Tibial nerve (tissue), 3 donors: ENCODE measurements around the gene AIG1.

Experiments used
- CTCF ChIP-seq, 5 experiments: fragments of 200-600 bp in 3 of 5; fragments of 450-650 bp in 2 of 5; sonication (generic) in 3 of 5; IDR thresholded peaks; one replicate each; pipeline ENCODE4 v1.5.1; 2016 to 2019; ENCODE audit warnings: antibody characterized with exemption in 5 of 5, mild to moderate bottlenecking in 3 of 5, moderate library complexity in 2 of 5
- POLR2A ChIP-seq, 2 donors: fragments of 450-650 bp; IDR thresholded peaks; one replicate each; pipeline ENCODE4 v1.6.1; 2017; ENCODE audit warnings: antibody characterized with exemption in 2 of 2, mild to moderate bottlenecking in 2 of 2, moderate library complexity in 2 of 2

- no peak for TF ChIP-seq POLR2A (IDR thresholded peaks at IDR 0.05)
- no peak for TF ChIP-seq CTCF (IDR thresholded peaks at IDR 0.05)
Observed at GRCh38 chr6:143110996-143111395, 50.3 kb downstream of the AIG1 start.
